Limb (tissue), 2 donors: Measurements from ENCODE around the gene POLR1E.
"Not testable (repeated sequence)": the region's sequence is repeated elsewhere in the genome, so short reads cannot be mapped to it uniquely, and the experiment has no call there.

Experiments used
- DNase-seq, 2 donors: peaks; one replicate each; pipeline ENCODE4 v3.0.0-alpha.2; 2016; ENCODE audit errors: extremely low spot score in 2 of 2

Gene POLR1E

GRCh38 chr9:37464426-37465248, 21.1 kb upstream of the POLR1E start:
- DNase-seq, result peak in 1 of 2 donors; percentile 69

- peak; percentile 99 for DNase-seq
These were observed 20.3 kb upstream of the POLR1E start, which contains the start of gene ZBTB5 for GRCh38 chr9:37465249-37466036. Gene ZBTB5 (minus strand): TSS chr9:37465450. CDS start chr9:37442551, 22,899 bp downstream.

GRCh38 chr9:37466037-37466709, 19.6 kb upstream of the POLR1E start:
- DNase-seq, result peak; percentile 75 to 88

DNA sequence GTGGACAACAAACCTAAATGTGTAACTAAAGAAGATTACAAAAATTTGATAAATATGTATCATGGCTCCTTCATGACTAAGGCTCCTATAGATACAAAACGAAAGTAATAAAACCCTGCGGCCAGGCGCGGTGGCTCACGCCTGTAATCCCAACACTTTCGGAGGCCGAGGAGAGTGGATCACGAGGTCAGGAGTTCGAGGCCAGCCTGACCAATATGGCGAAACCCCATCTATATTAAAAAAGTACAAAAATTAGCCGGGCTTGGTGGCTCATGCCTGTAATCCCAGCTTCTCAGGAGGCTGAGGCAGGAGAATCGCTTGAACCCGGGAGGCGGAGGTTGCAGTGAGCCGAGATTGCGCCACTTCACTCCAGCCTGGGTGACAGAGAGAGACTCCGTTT, 18.2 kb upstream of the POLR1E start:
- DNase-seq, result not testable (repeated sequence)

DNA sequence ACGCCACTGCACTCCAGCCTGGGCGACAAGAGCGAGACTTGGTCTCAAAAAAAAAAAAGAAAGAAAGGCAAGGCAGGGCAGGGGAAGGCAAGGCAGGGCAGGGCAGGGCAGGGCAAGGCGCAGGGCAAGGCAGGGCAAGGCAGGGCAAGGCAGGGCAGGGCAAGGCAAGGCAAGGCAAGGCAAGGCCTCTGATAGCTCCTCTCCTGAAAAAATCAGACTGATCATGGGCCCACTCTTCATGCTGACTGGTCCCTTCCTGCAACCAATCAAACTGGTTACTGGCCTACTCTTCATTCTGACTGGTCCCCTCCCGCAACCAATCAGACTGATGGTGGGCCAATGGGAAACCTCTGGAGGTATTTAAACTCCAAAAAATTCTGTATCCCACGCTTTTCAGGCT, 17.1 kb upstream of the POLR1E start:
- DNase-seq, result no peak

DNA sequence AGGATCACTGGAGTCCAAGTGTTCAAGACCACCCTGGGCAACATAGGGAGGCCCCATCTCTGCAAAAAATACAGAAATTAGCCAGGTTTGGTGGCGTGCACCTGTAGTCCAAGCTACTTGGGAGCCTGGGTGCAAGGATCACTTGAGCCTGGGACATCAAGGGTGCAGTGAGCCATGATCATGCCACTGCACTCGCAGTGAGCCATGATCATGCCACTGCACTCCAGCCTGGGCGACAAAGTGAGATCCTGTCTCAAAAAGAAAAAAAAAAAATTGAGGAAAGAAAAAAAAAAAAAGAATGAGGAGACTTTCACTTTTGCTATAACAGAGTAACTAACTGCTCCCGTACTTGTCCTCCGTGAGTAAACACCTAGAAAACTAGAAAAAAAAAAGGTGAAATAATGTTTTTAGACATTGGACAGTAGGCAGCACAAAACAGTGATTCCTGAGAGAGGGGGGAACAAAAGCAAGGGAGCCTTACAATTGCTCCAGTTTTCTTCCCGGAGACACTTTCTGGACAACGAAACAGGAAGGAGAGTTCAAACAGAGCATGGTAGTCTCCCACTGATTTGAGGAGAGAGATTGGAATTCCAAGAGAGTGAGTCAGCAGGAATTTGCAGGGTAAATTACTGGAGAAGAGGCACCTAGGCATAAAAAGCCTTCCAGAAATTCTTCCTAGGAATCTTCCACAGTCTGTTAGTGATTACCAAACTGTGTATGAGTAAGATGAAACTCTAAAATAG, 13.6 kb upstream of the POLR1E start:
- DNase-seq, result peak in 1 of 2 donors; percentile 21

DNA sequence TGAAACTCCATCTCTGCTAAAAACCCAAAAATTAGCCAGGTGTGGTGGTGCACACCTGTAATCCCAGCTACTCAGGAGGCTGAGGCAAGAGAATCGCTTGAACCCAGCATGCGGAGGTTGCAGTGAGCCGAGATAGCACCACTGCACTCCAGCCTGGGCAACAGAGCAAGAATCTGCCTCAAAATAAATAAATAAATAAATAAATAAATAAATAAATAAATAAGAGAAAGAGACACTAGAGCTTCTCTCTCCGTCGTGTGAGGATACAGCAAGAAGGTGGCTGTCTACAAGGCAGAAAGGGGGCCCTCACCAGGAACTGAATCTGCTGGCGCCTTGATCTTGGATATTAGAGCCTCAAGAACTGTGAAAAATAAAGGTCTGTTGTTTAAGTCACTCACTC, 11.8 kb upstream of the POLR1E start:
- DNase-seq, result not testable (repeated sequence)

DNA sequence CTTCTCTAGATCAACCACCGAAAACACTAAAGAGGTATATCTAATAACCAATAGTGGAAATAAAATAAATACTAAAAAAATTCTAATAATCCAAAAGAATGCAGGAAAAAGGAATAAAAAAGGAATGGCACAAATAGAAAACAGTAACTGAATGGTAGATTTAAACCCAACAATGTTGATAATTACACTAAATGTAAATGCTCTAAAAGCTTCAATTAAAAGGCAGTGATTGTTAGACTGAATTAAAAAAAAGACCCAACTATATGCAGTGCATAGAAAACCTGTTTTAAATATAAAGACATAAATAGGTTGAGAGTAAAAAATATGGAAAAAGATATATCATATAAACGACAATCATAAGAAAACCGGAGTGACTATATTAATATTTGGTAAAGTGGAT, 11.3 kb upstream of the POLR1E start:
- no peak for DNase-seq

- no peak for DNase-seq
These were observed 8.8 kb upstream of the POLR1E start for GRCh38 chr9:37476930-37477329.

- not testable (repeated sequence) for DNase-seq
These were observed 8.3 kb upstream of the POLR1E start for GRCh38 chr9:37477443-37477842.

DNA sequence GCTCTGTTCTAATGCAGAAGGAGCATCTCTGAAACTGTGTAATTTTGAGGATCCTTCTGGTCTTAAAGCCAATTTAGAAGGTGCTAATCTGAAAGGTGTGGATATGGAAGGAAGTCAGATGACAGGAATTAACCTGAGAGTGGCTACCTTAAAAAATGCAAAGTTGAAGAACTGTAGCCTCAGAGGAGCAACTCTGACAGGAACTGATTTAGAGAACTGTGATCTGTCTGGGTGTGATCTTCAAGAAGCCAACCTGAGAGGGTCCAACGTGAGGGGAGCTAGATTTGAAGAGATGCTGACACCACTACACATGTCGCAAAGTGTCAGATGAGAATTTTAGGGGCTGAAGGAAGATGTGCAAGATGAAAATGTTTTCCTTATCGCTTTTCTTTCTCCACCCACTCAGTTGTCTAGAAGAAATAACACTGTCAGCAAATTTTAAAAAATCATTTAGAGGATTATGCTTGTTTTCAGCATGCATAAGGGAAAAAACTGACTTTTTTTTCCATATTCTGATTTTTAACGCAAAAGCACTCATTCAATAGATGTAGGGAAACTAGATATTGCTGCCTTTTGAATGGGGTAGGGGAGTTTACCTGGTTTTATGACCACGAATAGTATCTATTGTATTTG, 7.6 kb upstream of the POLR1E start:
- DNase-seq, result not testable (repeated sequence)

- DNase-seq, result no peak
These were observed 5.0 kb upstream of the POLR1E start for GRCh38 chr9:37480759-37481158.

DNA sequence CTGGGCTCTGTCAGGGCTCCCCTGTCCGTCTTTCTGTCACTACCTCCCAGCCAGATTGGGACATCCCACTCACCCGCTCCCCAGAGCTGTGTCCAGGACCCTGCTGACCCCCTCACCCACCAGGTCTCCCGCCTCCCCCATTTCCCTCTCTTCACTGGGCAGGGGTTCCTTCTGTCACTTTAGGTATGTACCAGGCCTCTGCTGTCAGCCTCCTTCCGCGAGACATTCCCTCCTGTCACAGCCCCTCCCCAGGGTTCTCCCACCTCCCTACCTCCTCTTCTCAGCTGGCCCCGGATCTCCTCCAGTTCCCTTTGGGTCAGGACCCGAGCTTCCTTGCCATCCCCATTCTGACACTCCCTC, 488 bp downstream of the POLR1E start:
- no peak for DNase-seq

- DNase-seq, result peak; percentile 10 to 48
These were observed 1.1 kb downstream of the POLR1E start for GRCh38 chr9:37486616-37487548.

- DNase-seq, result no peak
These were observed 6.2 kb downstream of the POLR1E start for GRCh38 chr9:37491939-37492338.

DNA sequence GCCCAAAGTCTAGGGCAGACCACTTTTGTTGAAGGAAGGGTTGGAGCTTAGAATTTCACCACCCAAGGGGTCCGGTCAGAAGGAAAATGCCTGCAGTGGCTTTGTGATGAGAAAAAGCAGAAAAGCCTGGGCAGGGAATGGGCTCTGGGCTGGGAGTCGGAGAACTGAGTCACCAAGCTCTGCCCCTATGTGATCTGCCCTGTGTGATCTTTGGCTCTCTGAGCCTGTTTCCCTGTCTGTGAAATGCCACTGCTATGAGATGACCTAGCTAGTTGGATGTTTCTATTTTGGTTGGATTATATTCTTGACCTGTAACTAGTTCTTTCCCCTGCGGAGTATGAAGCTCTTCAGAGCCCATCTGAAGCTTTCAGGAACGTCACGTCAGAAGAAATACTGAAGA, 9.8 kb downstream of the POLR1E start:
- DNase-seq, result no peak

- no peak for DNase-seq
These were observed 10.3 kb downstream of the POLR1E start for GRCh38 chr9:37496020-37496419.

DNA sequence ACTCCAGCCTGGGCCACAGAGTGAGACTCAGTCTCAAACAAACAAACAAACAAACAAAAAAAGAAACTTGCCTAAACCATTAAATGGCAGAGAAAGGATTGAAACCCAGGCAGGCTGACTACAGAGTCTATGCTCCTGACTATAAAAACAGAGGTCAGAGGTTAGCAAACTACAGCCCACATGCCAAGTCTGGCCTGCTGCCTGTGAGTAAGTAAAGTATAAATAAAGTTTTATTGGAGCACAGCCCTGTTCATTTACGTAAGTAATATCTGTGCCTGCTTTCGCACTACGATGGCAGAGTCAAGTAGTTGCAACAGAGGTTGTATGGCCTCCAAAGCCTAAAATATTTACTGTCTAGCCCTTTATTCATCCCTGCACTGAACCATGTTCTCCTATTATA, 11.6 kb downstream of the POLR1E start:
- DNase-seq, result no peak

DNA sequence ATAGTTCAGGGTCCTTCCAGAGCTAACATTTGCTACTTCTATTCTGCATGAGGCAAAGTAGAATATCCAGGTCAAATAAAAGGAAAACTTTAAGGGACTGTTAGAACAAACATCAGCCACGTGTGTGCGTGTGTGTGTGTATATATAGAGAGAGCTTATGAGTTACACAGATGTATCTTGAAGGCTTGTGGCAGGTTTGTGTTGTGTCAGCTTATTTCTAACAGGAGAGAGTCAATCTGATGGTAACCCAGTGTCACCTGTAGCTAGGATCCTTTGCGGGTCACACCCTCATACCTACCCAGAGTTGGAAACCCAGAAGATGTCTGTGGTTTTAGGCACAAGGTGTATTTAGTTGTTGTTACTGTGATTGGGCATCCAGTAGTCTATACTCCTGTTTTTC, 12.7 kb downstream of the POLR1E start:
- DNase-seq, result no peak

GRCh38 chr9:37499297-37499696, 13.5 kb downstream of the POLR1E start:
- DNase-seq, result no peak
